Thoracic aorta (tissue), 2 donors: ENCODE measurements around the gene RNF150. TPM values are rescaled to one million over a fixed set of nuclear protein-coding genes. Genes with fewer than 3 reads are reported as not detected.

ENCODE experiments used
- ATAC-seq: fragments of 150-250 bp; one replicate; pipeline ENCODE4 v1.8.0; 2017; ENCODE audit warnings: low read depth; ENCODE audit not compliant: insufficient number of reproducible peaks, low FRiP score
- DNase-seq: peaks from one replicate; pipeline ENCODE4 v3.0.0-alpha.2; 2020; ENCODE audit warnings: low spot score
- H3K27ac ChIP-seq, 2 donors: fragments of 200-600 bp; sonication (generic); 1 replicate in 1 of 2; 2 replicates in 1 of 2; pipeline ENCODE4 v1.5.1; 2016; ENCODE audit warnings: mild to moderate bottlenecking in 2 of 2, moderate library complexity in 2 of 2
- H3K27me3 ChIP-seq: fragments of 200-600 bp; sonication (generic); replicated peaks from 2 replicates; pipeline ENCODE4 v1.6.0; 2016; ENCODE audit warnings: mild to moderate bottlenecking; ENCODE audit not compliant: insufficient read depth
- H3K36me3 ChIP-seq: fragments of 200-600 bp; sonication (generic); one replicate; pipeline ENCODE4 v1.5.1; 2016
- H3K4me1 ChIP-seq, 2 donors: fragments of 200-600 bp; sonication (generic); 1 replicate in 1 of 2; 2 replicates in 1 of 2; pipeline versions ENCODE4 v1.5.1 to v1.6.0; 2016; ENCODE audit warnings: low read depth in 2 of 2, mild to moderate bottlenecking in 1 of 2; ENCODE audit not compliant: control insufficient read depth in 1 of 2
- H3K4me3 ChIP-seq: fragments of 200-600 bp; sonication (generic); 2 replicates; pipeline ENCODE4 v1.5.1; 2016; ENCODE audit warnings: mild to moderate bottlenecking
- H3K9me3 ChIP-seq: fragments of 200-600 bp; sonication (generic); 2 replicates; pipeline ENCODE4 v1.5.1; 2016
- CTCF ChIP-seq: fragments of 200-600 bp; sonication (generic); IDR thresholded peaks from one replicate; pipeline ENCODE4 v1.5.1; 2019; ENCODE audit warnings: antibody characterized with exemption
- total RNA-seq, 2 donors: library from RNA; depleted of rRNA; stranded (reverse); fragments of >200 nt; gene quantifications; one replicate each; pipeline versions ENCODE4 v1.1.0 to v1.2.3, GENCODE V29; 2016

The RNF150 gene
- total RNA-seq, 2 donors from 2014 or later = 9.7 to 11.6 TPM

- no peaks in the 10 kb centered on the region for H3K4me1 ChIP-seq
- no peak overlapping the region for H3K27ac ChIP-seq
- ATAC-seq (no peak), DNase-seq (no peak)
- no peak overlapping the region for H3K4me3 ChIP-seq
- H3K27me3 ChIP-seq = no peaks in the 10 kb centered on the region
- H3K9me3 ChIP-seq = no peaks in the 10 kb centered on the region
- H3K36me3 ChIP-seq = no peaks in the 10 kb centered on the region
- TF ChIP-seq CTCF = no peak
Observed at GRCh38 chr4:141066690-141067089, 66.6 kb downstream of the RNF150 start.

GRCh38 chr4:141065872-141066271 lies 67.4 kb downstream of the RNF150 start:
- no peaks in the 10 kb centered on the region for H3K4me1 ChIP-seq
- H3K27ac ChIP-seq = no peak overlapping the region
- DNase-seq (no peak), ATAC-seq (no peak)
- no peaks in the 10 kb centered on the region for H3K27me3 ChIP-seq
- no peaks in the 10 kb centered on the region for H3K9me3 ChIP-seq
- TF ChIP-seq CTCF = no peak
- H3K36me3 ChIP-seq = no peaks in the 10 kb centered on the region
- H3K4me3 ChIP-seq = no peak overlapping the region

GRCh38 chr4:141062651-141063050 lies 70.6 kb downstream of the RNF150 start:
- ATAC-seq (no peak), DNase-seq (no peak)
- Histone ChIP-seq H3K27ac (no peak overlapping the region), H3K27me3 (no peaks in the 10 kb centered on the region), H3K4me3 (no peak overlapping the region), H3K36me3 (no peaks in the 10 kb centered on the region), H3K9me3 (no peaks in the 10 kb centered on the region), H3K4me1 (peaks cover 0 to 6% of the 10 kb centered on the region in 2 donors)
- TF ChIP-seq CTCF = no peak

GRCh38 chr4:141058591-141059512 lies 74.4 kb downstream of the RNF150 start:
- H3K4me3 ChIP-seq = no peak overlapping the region
- H3K36me3 ChIP-seq = no peaks in the 10 kb centered on the region
- H3K4me1 ChIP-seq = peaks cover 0 to 6% of the 10 kb centered on the region in 2 donors
- ATAC-seq (no peak), DNase-seq (no peak)
- no peak overlapping the region for H3K27ac ChIP-seq
- TF ChIP-seq CTCF = no peak
- no peaks in the 10 kb centered on the region for H3K27me3 ChIP-seq
- no peaks in the 10 kb centered on the region for H3K9me3 ChIP-seq

GRCh38 chr4:141057582-141057981 lies 75.7 kb downstream of the RNF150 start:
- Histone ChIP-seq H3K4me1 (peaks cover 0 to 6% of the 10 kb centered on the region in 2 donors), H3K27me3 (no peaks in the 10 kb centered on the region), H3K27ac (no peak overlapping the region), H3K4me3 (no peak overlapping the region), H3K9me3 (no peaks in the 10 kb centered on the region), H3K36me3 (no peaks in the 10 kb centered on the region)
- no peak for TF ChIP-seq CTCF
- ATAC-seq (no peak), DNase-seq (no peak)
